ENCODE measurements around the gene EGFL6. TPM values are rescaled to one million over a fixed set of nuclear protein-coding genes. Genes with fewer than 3 reads are reported as not detected.

EGFL6 gene
- total RNA-seq, 1 donor from 2014 or later = not detected

DNA sequence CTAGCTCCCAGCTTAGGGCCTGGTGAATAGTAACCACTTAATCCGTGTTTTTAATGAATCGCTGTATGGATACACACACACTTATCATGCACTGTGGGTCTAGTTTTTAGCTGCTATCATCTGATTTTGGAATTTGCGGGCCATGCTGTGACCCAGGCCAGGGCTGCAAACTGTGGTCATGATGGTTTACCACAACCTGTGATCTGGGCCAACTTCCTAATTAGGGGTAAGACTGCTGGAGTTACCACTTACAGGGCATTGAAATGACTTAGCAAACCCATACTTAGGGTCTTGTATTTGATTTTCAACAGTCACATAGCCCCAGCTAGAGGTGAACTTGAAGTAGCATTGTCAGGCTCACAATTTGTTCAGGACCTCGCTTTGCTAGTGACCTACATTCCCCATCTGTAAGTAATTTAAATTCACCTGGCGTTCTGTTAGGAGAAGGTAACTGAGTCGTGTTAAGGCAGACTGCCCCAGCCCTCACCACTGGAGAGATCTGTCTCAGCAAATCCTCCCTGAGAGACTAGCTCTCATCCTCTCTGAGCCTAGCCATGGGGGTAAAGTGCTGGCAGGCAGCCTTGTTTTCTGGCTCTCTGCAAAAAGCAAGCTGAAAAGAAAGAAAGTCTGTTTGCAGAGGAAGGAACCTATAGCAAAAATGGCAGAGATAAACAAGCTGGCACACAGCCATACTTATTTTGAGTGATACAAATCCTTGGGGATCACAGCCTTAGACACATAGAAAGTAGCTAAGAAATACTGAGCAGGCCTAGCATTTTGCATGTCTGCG lies 33.8 kb upstream of the EGFL6 start:
- Mint-ChIP-seq H3K4me3 (no peak overlapping the region), H3K27me3 (no peaks in the 10 kb centered on the region), H3K4me1 (no peaks in the 10 kb centered on the region), H3K36me3 (ENCODE audit: low read depth) (no peaks in the 10 kb centered on the region), H3K9me3 (no peaks in the 10 kb centered on the region), H3K27ac (no peak overlapping the region)
- TF ChIP-seq, protein P1, sequence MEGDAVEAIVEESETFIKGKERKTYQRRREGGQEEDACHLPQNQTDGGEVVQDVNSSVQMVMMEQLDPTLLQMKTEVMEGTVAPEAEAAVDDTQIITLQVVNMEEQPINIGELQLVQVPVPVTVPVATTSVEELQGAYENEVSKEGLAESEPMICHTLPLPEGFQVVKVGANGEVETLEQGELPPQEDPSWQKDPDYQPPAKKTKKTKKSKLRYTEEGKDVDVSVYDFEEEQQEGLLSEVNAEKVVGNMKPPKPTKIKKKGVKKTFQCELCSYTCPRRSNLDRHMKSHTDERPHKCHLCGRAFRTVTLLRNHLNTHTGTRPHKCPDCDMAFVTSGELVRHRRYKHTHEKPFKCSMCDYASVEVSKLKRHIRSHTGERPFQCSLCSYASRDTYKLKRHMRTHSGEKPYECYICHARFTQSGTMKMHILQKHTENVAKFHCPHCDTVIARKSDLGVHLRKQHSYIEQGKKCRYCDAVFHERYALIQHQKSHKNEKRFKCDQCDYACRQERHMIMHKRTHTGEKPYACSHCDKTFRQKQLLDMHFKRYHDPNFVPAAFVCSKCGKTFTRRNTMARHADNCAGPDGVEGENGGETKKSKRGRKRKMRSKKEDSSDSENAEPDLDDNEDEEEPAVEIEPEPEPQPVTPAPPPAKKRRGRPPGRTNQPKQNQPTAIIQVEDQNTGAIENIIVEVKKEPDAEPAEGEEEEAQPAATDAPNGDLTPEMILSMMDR (IDR thresholded peaks at IDR 0.05) = no peak
- ChIA-PET POLR2A (no interaction called here), CTCF (no interaction called here)
- ATAC-seq (ENCODE audit: low read depth) = no peak
- no peak for DNase-seq
- intact Hi-C loops (cut with micrococcal nuclease) = no loop called here

GRCh38 chrX:13536551-13536950 lies 32.9 kb upstream of the EGFL6 start:
- no peak overlapping the region for H3K4me3 Mint-ChIP-seq
- ChIA-PET POLR2A (no interaction called here), CTCF (no interaction called here)
- ATAC-seq (ENCODE audit: low read depth) = no peak
- no peaks in the 10 kb centered on the region for H3K36me3 Mint-ChIP-seq (ENCODE audit: low read depth)
- no peaks in the 10 kb centered on the region for H3K4me1 Mint-ChIP-seq
- no peak for DNase-seq
- no peaks in the 10 kb centered on the region for H3K9me3 Mint-ChIP-seq
- no peaks in the 10 kb centered on the region for H3K27me3 Mint-ChIP-seq
- intact Hi-C loops (cut with micrococcal nuclease) = no loop called here
- no peak overlapping the region for H3K27ac Mint-ChIP-seq
- TF ChIP-seq, protein P1 (IDR thresholded peaks at IDR 0.05) = no peak

- TF ChIP-seq, protein P1 (IDR thresholded peaks at IDR 0.05) = no peak
- ChIA-PET CTCF (no interaction called here), POLR2A (no interaction called here)
- DNase-seq (no peak), ATAC-seq (ENCODE audit: low read depth) (no peak)
- intact Hi-C loops (cut with micrococcal nuclease) = no loop called here
- no peaks in the 10 kb centered on the region for H3K36me3 Mint-ChIP-seq (ENCODE audit: low read depth)
- H3K9me3 Mint-ChIP-seq = no peaks in the 10 kb centered on the region
- no peaks in the 10 kb centered on the region for H3K4me1 Mint-ChIP-seq
- H3K4me3 Mint-ChIP-seq = no peak overlapping the region
- H3K27ac Mint-ChIP-seq = no peak overlapping the region
- no peaks in the 10 kb centered on the region for H3K27me3 Mint-ChIP-seq
Observed at GRCh38 chrX:13538414-13538813, 31.0 kb upstream of the EGFL6 start.

DNA sequence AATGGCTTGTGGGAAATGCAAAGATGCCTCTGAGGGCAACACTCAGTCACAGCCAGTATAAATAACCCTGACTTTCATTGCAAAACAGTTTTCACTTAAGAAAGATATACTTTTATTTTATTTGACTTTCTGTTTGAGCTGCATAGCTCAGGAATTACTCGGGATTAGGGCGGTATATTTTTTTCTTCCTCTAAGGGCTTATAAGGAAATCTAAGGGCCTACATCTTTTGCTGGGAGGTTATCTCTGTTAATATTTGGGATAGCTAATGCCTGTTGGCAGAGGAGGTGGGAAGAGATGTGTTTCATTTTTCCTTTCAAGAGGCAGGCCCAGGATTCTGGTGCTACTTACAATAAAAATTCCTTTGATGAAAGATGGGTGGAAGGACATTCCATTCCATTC lies 28.8 kb upstream of the EGFL6 start:
- Mint-ChIP-seq H3K4me3 (no peak overlapping the region), H3K27me3 (no peaks in the 10 kb centered on the region), H3K4me1 (no peaks in the 10 kb centered on the region), H3K36me3 (ENCODE audit: low read depth) (no peaks in the 10 kb centered on the region), H3K27ac (no peak overlapping the region), H3K9me3 (no peaks in the 10 kb centered on the region)
- ATAC-seq (ENCODE audit: low read depth) = no peak
- TF ChIP-seq, protein P1 (IDR thresholded peaks at IDR 0.05) = no peak
- intact Hi-C loops (cut with micrococcal nuclease) = no loop called here
- DNase-seq = no peak
- POLR2A ChIA-PET = no interaction called here
- CTCF ChIA-PET = no interaction called here

DNA sequence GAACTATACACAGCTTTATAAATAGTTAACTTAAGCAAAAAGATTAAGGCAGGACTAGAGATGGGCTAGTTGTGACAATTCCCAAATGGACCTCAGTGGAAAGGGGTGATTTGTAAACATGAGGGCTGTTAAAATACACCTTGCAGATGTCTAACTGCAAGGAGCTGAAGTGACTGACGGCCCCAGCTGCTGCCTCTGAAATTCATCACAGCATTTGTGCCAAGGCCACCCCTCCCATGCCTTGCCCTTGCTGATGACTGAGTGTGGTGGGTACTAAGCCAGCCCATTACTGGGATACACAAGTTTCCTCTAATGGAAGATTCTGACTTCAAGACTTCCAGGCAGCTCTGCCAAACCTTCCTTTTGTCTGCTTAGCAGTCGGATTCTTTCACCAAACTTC lies 23.7 kb upstream of the EGFL6 start:
- CTCF ChIA-PET = no interaction called here
- H3K4me3 Mint-ChIP-seq = no peak overlapping the region
- DNase-seq = no peak
- intact Hi-C loops (cut with micrococcal nuclease) = no loop called here
- H3K27me3 Mint-ChIP-seq = peaks cover 2% of the 10 kb centered on the region
- H3K4me1 Mint-ChIP-seq = no peaks in the 10 kb centered on the region
- H3K36me3 Mint-ChIP-seq (ENCODE audit: low read depth) = no peaks in the 10 kb centered on the region
- no peak for ATAC-seq (ENCODE audit: low read depth)
- H3K9me3 Mint-ChIP-seq = no peaks in the 10 kb centered on the region
- TF ChIP-seq, protein P1 (IDR thresholded peaks at IDR 0.05) = no peak
- H3K27ac Mint-ChIP-seq = no peak overlapping the region
- POLR2A ChIA-PET = no interaction called here

Measured in activated B cell treated with CpG ODN at 0.5 μM for 24 hours (primary cell).